HCT116 (cell line): ENCODE data around the gene ILDR1. TPM values are rescaled to one million over a fixed set of nuclear protein-coding genes. Genes with fewer than 3 reads are reported as not detected.

Experiments used
- ATAC-seq: fragments of 200-7000 bp; cut with Tn5 transposase; 2 replicates; pipeline ENCODE4 v1.9.1; 2020; ENCODE audit warnings: mild to moderate bottlenecking, moderate library complexity
- BruUV-seq: library from RNA; stranded (reverse); fragments of 400-500 nt; replicated peaks from 2 replicates; lab custom pipeline; 2021; lab: Mats Ljungman, UMichigan
- CTCF ChIA-PET: fragments of 300-600 bp; sonication (Branson Sonifier 250); formaldehyde crosslinking; loops from one replicate; lab custom pipeline; 2021; ENCODE audit warnings: antibody characterized with exemption; lab: Charles Lee
- POLR2A ChIA-PET: fragments of 300-600, 350-600 bp; sonication (Branson Sonifier 250); formaldehyde crosslinking; loops from one replicate; lab custom pipeline; 2021; ENCODE audit warnings: antibody characterized with exemption; lab: Charles Lee
- RAD21 ChIA-PET, 2 experiments: fragments of 300-600 bp; sonication (Branson Sonifier 250); formaldehyde crosslinking; loops; one replicate each; lab custom pipeline; 2023; ENCODE audit warnings: low total read pairs in 2 of 2; ENCODE audit not compliant: uncharacterized antibody in 2 of 2, unreplicated experiment in 2 of 2, low non-redundant PET in 1 of 2; lab: Charles Lee
- DNase-seq: peaks from one replicate; pipeline ENCODE4 v3.0.0-alpha.2; 2010; ENCODE audit warnings: low read depth, low spot score
- H2AFZ ChIP-seq: fragments of 200-600 bp; shearing (Covaris generic), sonication (generic); 2 replicates; pipeline ENCODE4 v1.6.1; 2017; ENCODE audit warnings: low read depth, mixed run types, mixed read lengths, antibody characterized with exemption, low read length; ENCODE audit not compliant: poor library complexity, severe bottlenecking
- H3K27ac ChIP-seq: 2 replicates; pipeline ENCODE4 v1.5.1; 2012; ENCODE audit warnings: low read depth, low read length
- H3K27me3 ChIP-seq: fragments of 200-600 bp; sonication (generic); 2 replicates; pipeline ENCODE4 v1.6.1; 2016; ENCODE audit warnings: mixed run types, low read length, mixed read lengths; ENCODE audit not compliant: insufficient read depth
- H3K36me3 ChIP-seq, 2 experiments: fragments of 200-500 bp in 1 of 2; fragments of 200-600 bp in 1 of 2; sonication (Bioruptor generic) in 1 of 2; sonication (generic) in 1 of 2; 2 replicates each; pipeline versions ENCODE4 v1.5.1 to v1.6.1; 2014 to 2016; ENCODE audit warnings: low read length in 2 of 2, inconsistent platforms in 1 of 2, mixed read lengths in 1 of 2, mixed run types in 1 of 2; ENCODE audit not compliant: insufficient read depth in 2 of 2, control insufficient read depth in 1 of 2
- H3K4me1 ChIP-seq, 2 experiments: fragments of 200-600 bp in 1 of 2; sonication (generic) in 1 of 2; 2 replicates each; pipeline versions ENCODE4 v1.5.1 to v1.6.1; 2012 to 2017; ENCODE audit warnings: low read length in 2 of 2, inconsistent platforms in 1 of 2, mild to moderate bottlenecking in 1 of 2, mixed read lengths in 1 of 2, mixed run types in 1 of 2, moderate library complexity in 1 of 2; ENCODE audit not compliant: insufficient read depth in 2 of 2, control insufficient read depth in 1 of 2
- H3K4me2 ChIP-seq: fragments of 200-600 bp; sonication (generic); 2 replicates; pipeline ENCODE4 v1.6.1; 2017; ENCODE audit warnings: mixed run types, low read length, mixed read lengths
- H3K4me3 ChIP-seq, 2 experiments: fragments of 200-600 bp in 1 of 2; sonication (generic) in 1 of 2; replicated peaks in 1 of 2; 2 replicates each; pipeline ENCODE4 v1.5.1; 2011 to 2016; ENCODE audit warnings: low read length in 2 of 2, control low read depth in 1 of 2, low read depth in 1 of 2, mild to moderate bottlenecking in 1 of 2, mixed read lengths in 1 of 2, mixed run types in 1 of 2
- H3K79me2 ChIP-seq: fragments of 200-600 bp; sonication (generic); 2 replicates; pipeline ENCODE4 v1.6.1; 2017; ENCODE audit warnings: mild to moderate bottlenecking, mixed run types, low read length, moderate library complexity, mixed read lengths; ENCODE audit not compliant: insufficient read depth
- H3K9ac ChIP-seq: fragments of 200-600 bp; sonication (generic); 2 replicates; pipeline ENCODE4 v1.6.1; 2016; ENCODE audit warnings: low read length, mixed read lengths
- H3K9me2 ChIP-seq: fragments of 200-600 bp; sonication (generic), shearing (Covaris generic); 2 replicates; pipeline ENCODE4 v1.6.1; 2017; ENCODE audit warnings: mixed run types, mild to moderate bottlenecking, moderate library complexity; ENCODE audit not compliant: insufficient read depth
- H3K9me3 ChIP-seq, 2 experiments: fragments of 200-500 bp in 1 of 2; fragments of 200-600 bp in 1 of 2; sonication (Bioruptor generic) in 1 of 2; sonication (generic) in 1 of 2; 2 replicates each; pipeline ENCODE4 v1.6.1; 2014 to 2017; ENCODE audit warnings: low read length in 2 of 2, mixed read lengths in 2 of 2, inconsistent platforms in 1 of 2, low read depth in 1 of 2, mild to moderate bottlenecking in 1 of 2, mixed run types in 1 of 2, moderate library complexity in 1 of 2; ENCODE audit not compliant: control insufficient read depth in 1 of 2, insufficient read depth in 1 of 2
- H4K20me1 ChIP-seq: fragments of 200-600 bp; sonication (generic), shearing (Covaris generic); 2 replicates; pipeline ENCODE4 v1.6.1; 2017; ENCODE audit warnings: mixed run types, mild to moderate bottlenecking, moderate library complexity; ENCODE audit not compliant: insufficient read depth
- CEBPB ChIP-seq: IDR thresholded peaks from 2 replicates; pipeline ENCODE4 v1.6.1; 2012; ENCODE audit warnings: low read depth
- EGR1 ChIP-seq: IDR thresholded peaks from 2 replicates; pipeline ENCODE4 v1.6.1; 2012; ENCODE audit warnings: low read depth
- ELF1 ChIP-seq: IDR thresholded peaks from 2 replicates; pipeline ENCODE4 v1.6.1; 2012; ENCODE audit warnings: low read depth, borderline replicate concordance
- POLR2A ChIP-seq: IDR thresholded peaks from 2 replicates; pipeline ENCODE4 v1.7.0; 2011; ENCODE audit warnings: borderline replicate concordance; ENCODE audit not compliant: insufficient read depth, insufficient read length; ENCODE audit errors: extremely low read depth
- POLR2AphosphoS5 ChIP-seq: IDR thresholded peaks from 2 replicates; pipeline ENCODE4 v1.6.1; 2011; ENCODE audit warnings: mild to moderate bottlenecking, low read depth, low read length, moderate library complexity
- RAD21 ChIP-seq: IDR thresholded peaks from 2 replicates; pipeline ENCODE4 v1.6.1; 2012; ENCODE audit warnings: low read depth, mild to moderate bottlenecking
- SIN3A ChIP-seq: IDR thresholded peaks from 2 replicates; pipeline ENCODE4 v1.6.1; 2012; ENCODE audit warnings: low read depth
- SP1 ChIP-seq: IDR thresholded peaks from 2 replicates; pipeline ENCODE4 v1.6.1; 2012; ENCODE audit warnings: low read depth
- TCF7L2 ChIP-seq: IDR thresholded peaks from 2 replicates; pipeline ENCODE4 v1.7.0; 2011; ENCODE audit warnings: borderline replicate concordance, inconsistent platforms; ENCODE audit not compliant: insufficient read depth, insufficient read length; ENCODE audit errors: extremely low read depth
- YY1 ChIP-seq: IDR thresholded peaks from 2 replicates; pipeline ENCODE4 v1.6.1; 2011; ENCODE audit warnings: low read length, low read depth, moderate library complexity, mild to moderate bottlenecking; ENCODE audit not compliant: insufficient replicate concordance; ENCODE audit errors: extremely low read depth
- ZBTB33 ChIP-seq: IDR thresholded peaks from 2 replicates; pipeline ENCODE4 v1.6.1; 2011; ENCODE audit warnings: mild to moderate bottlenecking, low read length, moderate library complexity; ENCODE audit not compliant: insufficient replicate concordance; ENCODE audit errors: extremely low read depth
- ZFX ChIP-seq: fragments of 450-650 bp; IDR thresholded peaks from 2 replicates; pipeline ENCODE4 v1.6.1; 2017
- intact Hi-C: fragments of 100-400 bp; cut with micrococcal nuclease; formaldehyde crosslinking; loops from 2 replicates; pipeline ENCODE4 v1.10.0; 2022
- total RNA-seq: library from RNA; stranded (reverse); gene quantifications from one replicate; pipeline ENCODE4 v1.2.1, GENCODE V29; 2021; ENCODE audit not compliant: unreplicated experiment

ILDR1 gene
- total RNA-seq, 1 experiment from 2014 or later, result 2.9 TPM

GRCh38 chr3:122013448-122013925 lies 8.6 kb downstream of the ILDR1 start:
- Histone ChIP-seq H3K4me1 (no peaks in the 10 kb centered on the region), H2AFZ (no peak overlapping the region), H3K36me3 (no peaks in the 10 kb centered on the region), H3K9ac (no peak overlapping the region), H3K4me3 (no peak overlapping the region), H3K27me3 (no peaks in the 10 kb centered on the region), H3K27ac (no peak overlapping the region), H3K9me3 (no peaks in the 10 kb centered on the region), H4K20me1 (no peaks in the 10 kb centered on the region), H3K79me2 (no peaks in the 10 kb centered on the region), H3K4me2 (no peak overlapping the region), H3K9me2 (no peaks in the 10 kb centered on the region)
- no TSS peak for BruUV-seq
- intact Hi-C loops, result no loop called here
- CTCF ChIA-PET, result no interaction called here
- no peak for DNase-seq
- TF ChIP-seq POLR2A (no peak), TCF7L2 (no peak), SIN3A (no peak), RAD21 (no peak), ZFX (no peak), SP1 (no peak), EGR1 (no peak), POLR2AphosphoS5 (no peak), CEBPB (no peak)
- no peak for ATAC-seq
- RAD21 ChIA-PET, result no interaction called here
- POLR2A ChIA-PET, result no interaction called here

GRCh38 chr3:122012821-122013220 lies 9.2 kb downstream of the ILDR1 start:
- Histone ChIP-seq H3K79me2 (no peaks in the 10 kb centered on the region), H3K36me3 (no peaks in the 10 kb centered on the region), H3K4me2 (no peak overlapping the region), H3K9me2 (no peaks in the 10 kb centered on the region), H3K27me3 (no peaks in the 10 kb centered on the region), H3K9ac (no peak overlapping the region), H3K27ac (no peak overlapping the region), H2AFZ (no peak overlapping the region), H4K20me1 (no peaks in the 10 kb centered on the region), H3K4me3 (no peak overlapping the region), H3K4me1 (no peaks in the 10 kb centered on the region), H3K9me3 (no peaks in the 10 kb centered on the region)
- RAD21 ChIA-PET, result no interaction called here
- BruUV-seq, result no TSS peak
- TF ChIP-seq ELF1, result no peak
- no peak for TF ChIP-seq POLR2AphosphoS5
- TF ChIP-seq SP1, result no peak
- no peak for TF ChIP-seq YY1
- no peak for TF ChIP-seq TCF7L2
- no peak for TF ChIP-seq CEBPB
- TF ChIP-seq ZBTB33, result no peak
- TF ChIP-seq EGR1, result no peak
- intact Hi-C loops, result no loop called here
- POLR2A ChIA-PET, result no interaction called here
- CTCF ChIA-PET, result interaction anchor here (2.4 kb wide), 1 partner anchor 17 kb away, joined by 7 read pairs; no protein-coding TSS in a partner anchor
- no peak for ATAC-seq
- no peak for DNase-seq
